ENCODE measurements around the gene PSD4.

The PSD4 gene

GRCh38 chr2:113160248-113160647, 13.5 kb upstream of the PSD4 start:
- Histone ChIP-seq H2BK12ac (ENCODE audit: low read length in 2 of 2) (no peak overlapping the region), H3K4ac (ENCODE audit: low read depth in 1 of 2, low read length in 2 of 2) (no peak overlapping the region), H3K18ac (ENCODE audit: low read depth in 1 of 2, low read length in 2 of 2) (no peak overlapping the region), H3K14ac (ENCODE audit: low read length in 2 of 2) (no peak overlapping the region), H3K4me2 (ENCODE audit: low read length, poor library complexity, severe bottlenecking) (no peak overlapping the region), H3K4me1 (ENCODE audit: control insufficient read depth, insufficient read depth, low read depth, low read length) (peaks cover 9% of the 10 kb centered on the region), H2BK120ac (ENCODE audit: low read depth, low read length) (no peak overlapping the region), H3K9me3 (ENCODE audit: control insufficient read depth, low read length) (no peaks in the 10 kb centered on the region), H2BK15ac (ENCODE audit: low read depth, poor library complexity, severe bottlenecking) (no peak overlapping the region), H2BK5ac (ENCODE audit: low read depth, low read length, poor library complexity, severe bottlenecking) (no peak overlapping the region), H4K8ac (ENCODE audit: low read length) (no peak overlapping the region), H2AK5ac (ENCODE audit: low read length, severe bottlenecking) (no peak overlapping the region), H3K27me3 (ENCODE audit: control insufficient read depth in 1 of 2, insufficient read depth in 1 of 2, low read length in 2 of 2) (no peaks in the 10 kb centered on the region), H3K9ac (ENCODE audit: low read length) (no peak overlapping the region), H3K27ac (ENCODE audit: low read length, poor library complexity, severe bottlenecking) (no peak overlapping the region), H3K23ac (ENCODE audit: low read length in 2 of 2) (no peak overlapping the region), H4K91ac (ENCODE audit: low read length) (no peak overlapping the region), H2AFZ (ENCODE audit: low read depth, low read length) (no peak overlapping the region), H3K4me3 (ENCODE audit: insufficient read depth in 1 of 2, low read depth in 1 of 2, low read length in 2 of 2) (no peak overlapping the region), H3K79me1 (replicated peaks; ENCODE audit: low read length, poor library complexity, severe bottlenecking) (peaks cover 6% of the 10 kb centered on the region), H3K36me3 (ENCODE audit: control insufficient read depth in 1 of 2, insufficient read depth in 2 of 2, low read depth in 1 of 2, low read length in 2 of 2) (peaks cover 0 to 3% of the 10 kb centered on the region in 2 experiments)
- no peak for DNase-seq
- WGBS: no CpG with 5 or more reads among the region's 1 CpG

GRCh38 chr2:113160962-113161361, 12.8 kb upstream of the PSD4 start:
- no peak overlapping the region for H3K14ac ChIP-seq (ENCODE audit: low read length in 2 of 2)
- peaks cover 9% of the 10 kb centered on the region for H3K4me1 ChIP-seq (ENCODE audit: control insufficient read depth, insufficient read depth, low read depth, low read length)
- H4K91ac ChIP-seq (ENCODE audit: low read length): no peak overlapping the region
- H3K9ac ChIP-seq (ENCODE audit: low read length): no peak overlapping the region
- H2BK120ac ChIP-seq (ENCODE audit: low read depth, low read length): no peak overlapping the region
- no peak overlapping the region for H2AK5ac ChIP-seq (ENCODE audit: low read length, severe bottlenecking)
- no peak overlapping the region for H3K4me2 ChIP-seq (ENCODE audit: low read length, poor library complexity, severe bottlenecking)
- no peak for DNase-seq
- H3K9me3 ChIP-seq (ENCODE audit: control insufficient read depth, low read length): no peaks in the 10 kb centered on the region
- H3K27ac ChIP-seq (ENCODE audit: low read length, poor library complexity, severe bottlenecking): no peak overlapping the region
- no peak overlapping the region for H2AFZ ChIP-seq (ENCODE audit: low read depth, low read length)
- H3K36me3 ChIP-seq (ENCODE audit: control insufficient read depth in 1 of 2, insufficient read depth in 2 of 2, low read depth in 1 of 2, low read length in 2 of 2): peaks cover 0 to 3% of the 10 kb centered on the region in 2 experiments
- no peak overlapping the region for H2BK5ac ChIP-seq (ENCODE audit: low read depth, low read length, poor library complexity, severe bottlenecking)
- H3K27me3 ChIP-seq (ENCODE audit: control insufficient read depth in 1 of 2, insufficient read depth in 1 of 2, low read length in 2 of 2): no peaks in the 10 kb centered on the region
- WGBS: 95% methylated on average over 5 of the region's 5 CpGs
- no peak overlapping the region for H2BK12ac ChIP-seq (ENCODE audit: low read length in 2 of 2)
- peaks cover 6% of the 10 kb centered on the region for H3K79me1 ChIP-seq (replicated peaks; ENCODE audit: low read length, poor library complexity, severe bottlenecking)
- H4K8ac ChIP-seq (ENCODE audit: low read length): no peak overlapping the region
- H3K4me3 ChIP-seq (ENCODE audit: insufficient read depth in 1 of 2, low read depth in 1 of 2, low read length in 2 of 2): no peak overlapping the region
- H3K4ac ChIP-seq (ENCODE audit: low read depth in 1 of 2, low read length in 2 of 2): no peak overlapping the region
- no peak overlapping the region for H2BK15ac ChIP-seq (ENCODE audit: low read depth, poor library complexity, severe bottlenecking)
- H3K23ac ChIP-seq (ENCODE audit: low read length in 2 of 2): no peak overlapping the region
- H3K18ac ChIP-seq (ENCODE audit: low read depth in 1 of 2, low read length in 2 of 2): no peak overlapping the region

DNA sequence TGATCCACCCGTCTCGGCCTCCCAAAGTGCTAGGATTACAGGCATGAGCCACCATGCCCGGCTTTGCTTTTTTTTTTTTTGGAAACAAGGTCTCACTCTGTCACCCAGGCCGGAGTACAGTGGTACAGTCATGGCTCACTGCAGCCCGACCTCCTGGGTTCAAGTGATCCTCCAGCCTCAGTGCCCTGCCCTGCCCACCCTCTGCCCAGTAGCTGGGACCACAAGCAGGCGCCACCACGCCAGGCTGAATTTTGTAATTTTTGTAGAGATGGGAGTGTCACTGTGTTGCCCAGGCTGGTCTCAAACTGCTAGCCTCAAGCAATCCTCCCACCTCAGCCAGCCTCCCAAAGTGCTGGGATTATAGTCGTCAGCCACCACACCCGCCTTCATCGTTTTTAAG, 11.6 kb upstream of the PSD4 start:
- Histone ChIP-seq H3K23ac (ENCODE audit: low read length in 2 of 2) (no peak overlapping the region), H2BK120ac (ENCODE audit: low read depth, low read length) (no peak overlapping the region), H3K9ac (ENCODE audit: low read length) (no peak overlapping the region), H2BK12ac (ENCODE audit: low read length in 2 of 2) (no peak overlapping the region), H3K18ac (ENCODE audit: low read depth in 1 of 2, low read length in 2 of 2) (no peak overlapping the region), H2BK5ac (ENCODE audit: low read depth, low read length, poor library complexity, severe bottlenecking) (no peak overlapping the region), H2AFZ (ENCODE audit: low read depth, low read length) (no peak overlapping the region), H3K4me3 (ENCODE audit: insufficient read depth in 1 of 2, low read depth in 1 of 2, low read length in 2 of 2) (no peak overlapping the region), H2BK15ac (ENCODE audit: low read depth, poor library complexity, severe bottlenecking) (no peak overlapping the region), H3K79me1 (replicated peaks; ENCODE audit: low read length, poor library complexity, severe bottlenecking) (peaks cover 7% of the 10 kb centered on the region), H3K27me3 (ENCODE audit: control insufficient read depth in 1 of 2, insufficient read depth in 1 of 2, low read length in 2 of 2) (no peaks in the 10 kb centered on the region), H3K36me3 (ENCODE audit: control insufficient read depth in 1 of 2, insufficient read depth in 2 of 2, low read depth in 1 of 2, low read length in 2 of 2) (peaks cover 0 to 3% of the 10 kb centered on the region in 2 experiments), H3K4me2 (ENCODE audit: low read length, poor library complexity, severe bottlenecking) (no peak overlapping the region), H3K4ac (ENCODE audit: low read depth in 1 of 2, low read length in 2 of 2) (no peak overlapping the region), H3K27ac (ENCODE audit: low read length, poor library complexity, severe bottlenecking) (no peak overlapping the region), H2AK5ac (ENCODE audit: low read length, severe bottlenecking) (no peak overlapping the region), H4K8ac (ENCODE audit: low read length) (no peak overlapping the region), H3K4me1 (ENCODE audit: control insufficient read depth, insufficient read depth, low read depth, low read length) (peaks cover 8% of the 10 kb centered on the region), H4K91ac (ENCODE audit: low read length) (no peak overlapping the region), H3K9me3 (ENCODE audit: control insufficient read depth, low read length) (no peaks in the 10 kb centered on the region), H3K14ac (ENCODE audit: low read length in 2 of 2) (no peak overlapping the region)
- WGBS: 81% methylated on average over 4 of the region's 10 CpGs
- DNase-seq: no peak

GRCh38 chr2:113162869-113163268, 10.9 kb upstream of the PSD4 start:
- H3K4me1 ChIP-seq (ENCODE audit: control insufficient read depth, insufficient read depth, low read depth, low read length): peaks cover 3% of the 10 kb centered on the region
- no peak overlapping the region for H4K91ac ChIP-seq (ENCODE audit: low read length)
- H2BK5ac ChIP-seq (ENCODE audit: low read depth, low read length, poor library complexity, severe bottlenecking): no peak overlapping the region
- H3K27me3 ChIP-seq (ENCODE audit: control insufficient read depth in 1 of 2, insufficient read depth in 1 of 2, low read length in 2 of 2): no peaks in the 10 kb centered on the region
- peaks cover 9% of the 10 kb centered on the region for H3K79me1 ChIP-seq (replicated peaks; ENCODE audit: low read length, poor library complexity, severe bottlenecking)
- no peak overlapping the region for H3K4me2 ChIP-seq (ENCODE audit: low read length, poor library complexity, severe bottlenecking)
- no peak overlapping the region for H4K8ac ChIP-seq (ENCODE audit: low read length)
- H2AK5ac ChIP-seq (ENCODE audit: low read length, severe bottlenecking): no peak overlapping the region
- no peaks in the 10 kb centered on the region for H3K9me3 ChIP-seq (ENCODE audit: control insufficient read depth, low read length)
- H3K14ac ChIP-seq (ENCODE audit: low read length in 2 of 2): no peak overlapping the region
- H3K27ac ChIP-seq (ENCODE audit: low read length, poor library complexity, severe bottlenecking): no peak overlapping the region
- peaks cover 0 to 4% of the 10 kb centered on the region in 2 experiments for H3K36me3 ChIP-seq (ENCODE audit: control insufficient read depth in 1 of 2, insufficient read depth in 2 of 2, low read depth in 1 of 2, low read length in 2 of 2)
- H2BK120ac ChIP-seq (ENCODE audit: low read depth, low read length): no peak overlapping the region
- H3K4me3 ChIP-seq (ENCODE audit: insufficient read depth in 1 of 2, low read depth in 1 of 2, low read length in 2 of 2): no peak overlapping the region
- no peak overlapping the region for H3K9ac ChIP-seq (ENCODE audit: low read length)
- no peak overlapping the region for H3K23ac ChIP-seq (ENCODE audit: low read length in 2 of 2)
- no peak overlapping the region for H3K18ac ChIP-seq (ENCODE audit: low read depth in 1 of 2, low read length in 2 of 2)
- no peak overlapping the region for H2BK15ac ChIP-seq (ENCODE audit: low read depth, poor library complexity, severe bottlenecking)
- no peak overlapping the region for H2BK12ac ChIP-seq (ENCODE audit: low read length in 2 of 2)
- no peak overlapping the region for H3K4ac ChIP-seq (ENCODE audit: low read depth in 1 of 2, low read length in 2 of 2)
- no peak overlapping the region for H2AFZ ChIP-seq (ENCODE audit: low read depth, low read length)
- DNase-seq: no peak

Data from mesenchymal stem cell (in vitro differentiated cells and primary cell).